HG03571 (cell line): ENCODE data around the gene ZKSCAN4.

Experiments
- ATAC-seq: cut with Tn5 transposase; IDR thresholded peaks from one replicate; pipeline ENCODE4 v1.9.1; 2021; ENCODE audit not compliant: unreplicated experiment

The ZKSCAN4 gene

GRCh38 chr6:28250747-28251146 is 1.3 kb downstream of the ZKSCAN4 start:
- ATAC-seq: no peak

- ATAC-seq: no peak
Measured at GRCh38 chr6:28248916-28249315, 3.2 kb downstream of the ZKSCAN4 start.

GRCh38 chr6:28245206-28245941 is 6.7 kb downstream of the ZKSCAN4 start:
- no peak for ATAC-seq

GRCh38 chr6:28243946-28244345 is 8.1 kb downstream of the ZKSCAN4 start:
- ATAC-seq: no peak

- ATAC-seq: no peak
Measured at GRCh38 chr6:28240471-28240870, 11.6 kb downstream of the ZKSCAN4 start.

GRCh38 chr6:28239636-28240035 is 12.4 kb downstream of the ZKSCAN4 start:
- ATAC-seq: no peak

GRCh38 chr6:28235912-28236452 is 16.1 kb downstream of the ZKSCAN4 start:
- ATAC-seq: no peak

GRCh38 chr6:28232785-28233184 is 19.3 kb downstream of the ZKSCAN4 start:
- ATAC-seq: no peak

GRCh38 chr6:28226460-28226859 is 25.6 kb downstream of the ZKSCAN4 start:
- no peak for ATAC-seq

- peak; percentile 74 for ATAC-seq
Measured at GRCh38 chr6:28225056-28225834, 26.8 kb downstream of the ZKSCAN4 start, which contains the start of gene ZSCAN9. TSS of gene ZSCAN9 (plus strand) at chr6:28225275. CDS start at chr6:28227085, 1,810 bp downstream.

GRCh38 chr6:28224131-28225055 is 27.7 kb downstream of the ZKSCAN4 start:
- no peak for ATAC-seq

- ATAC-seq: no peak
Measured at GRCh38 chr6:28220257-28221133, 31.6 kb downstream of the ZKSCAN4 start.

GRCh38 chr6:28218312-28219248 is 33.5 kb downstream of the ZKSCAN4 start:
- ATAC-seq: peak; percentile 59

GRCh38 chr6:28217890-28218289 is 34.2 kb downstream of the ZKSCAN4 start:
- no peak for ATAC-seq

- ATAC-seq: no peak
Measured at GRCh38 chr6:28215425-28215824, 36.6 kb downstream of the ZKSCAN4 start.

- ATAC-seq: no peak
Measured at GRCh38 chr6:28213213-28213523, 38.9 kb downstream of the ZKSCAN4 start.

GRCh38 chr6:28212510-28213212 is 39.4 kb downstream of the ZKSCAN4 start:
- ATAC-seq: peak; percentile 64

- ATAC-seq: no peak
Measured at GRCh38 chr6:28211840-28212509, 40.1 kb downstream of the ZKSCAN4 start.
